Esophagus muscularis mucosa (tissue), 4 donors: ENCODE measurements around the gene NEK9. TPM values are rescaled to one million over a fixed set of nuclear protein-coding genes. Genes with fewer than 3 reads are reported as not detected.
A peak's percentile ranks its signal among the peaks of the same experiment; 100 is the strongest.
"Not testable (repeated sequence)": the region's sequence is repeated elsewhere in the genome, so short reads cannot be mapped to it uniquely, and the experiment has no call there.

Experiments
- DNase-seq: peaks from one replicate; pipeline ENCODE4 v3.0.0-alpha.2; 2017; ENCODE audit errors: extremely low spot score
- H3K27ac ChIP-seq, 4 donors: fragments of 200-600 bp; sonication (generic); replicated peaks in 1 of 4; 1 replicate in 3 of 4; 2 replicates in 1 of 4; pipeline ENCODE4 v1.5.1; 2016 to 2019; ENCODE audit warnings: mild to moderate bottlenecking in 1 of 4
- H3K27me3 ChIP-seq, 4 donors: fragments of 200-600 bp; sonication (generic); one replicate each; pipeline versions ENCODE4 v1.5.1 to v1.6.0; 2016 to 2019
- H3K36me3 ChIP-seq, 4 donors: fragments of 200-600 bp; sonication (generic); one replicate each; pipeline ENCODE4 v1.5.1; 2016 to 2019
- H3K4me1 ChIP-seq, 4 donors: fragments of 200-600 bp; sonication (generic); one replicate each; pipeline ENCODE4 v1.5.1; 2016 to 2019
- H3K4me3 ChIP-seq, 4 donors: fragments of 200-600 bp; sonication (generic); 1 replicate in 2 of 4; 2 replicates in 2 of 4; pipeline ENCODE4 v1.5.1; 2016 to 2019; ENCODE audit warnings: mild to moderate bottlenecking in 4 of 4, moderate library complexity in 1 of 4
- H3K9me3 ChIP-seq, 4 donors: fragments of 200-600 bp; sonication (generic); 1 replicate in 3 of 4; 2 replicates in 1 of 4; pipeline ENCODE4 v1.5.1; 2016 to 2019
- CTCF ChIP-seq, 3 experiments: fragments of 200-600 bp in 2 of 3; fragments of 450-650 bp in 1 of 3; sonication (generic) in 2 of 3; IDR thresholded peaks; one replicate each; pipeline ENCODE4 v1.5.1; 2017 to 2019; ENCODE audit warnings: antibody characterized with exemption in 3 of 3, mild to moderate bottlenecking in 2 of 3, moderate library complexity in 1 of 3
- EP300 ChIP-seq: sonication (generic); formaldehyde crosslinking; IDR thresholded peaks from one replicate; pipeline ENCODE4 v1.6.1; 2017; ENCODE audit warnings: antibody characterized with exemption
- POLR2A ChIP-seq: fragments of 450-650 bp; IDR thresholded peaks from one replicate; pipeline ENCODE4 v1.6.1; 2017; ENCODE audit warnings: antibody characterized with exemption, moderate library complexity, mild to moderate bottlenecking, low read depth
- POLR2AphosphoS5 ChIP-seq, 2 donors: sonication (generic); formaldehyde crosslinking; IDR thresholded peaks; one replicate each; pipeline ENCODE4 v1.6.1; 2017; ENCODE audit warnings: antibody characterized with exemption in 2 of 2
- WGBS: methylation state at CpG from one replicate; pipeline ENCODE4 v1.1.5; 2018; 5-methylcytosine and 5-hydroxymethylcytosine counted together
- intact Hi-C: fragments of 100-400 bp; cut with DNase I; formaldehyde crosslinking; loops from one replicate; pipeline ENCODE4 v1.15.1; 2023
- total RNA-seq, 4 donors: library from RNA; depleted of rRNA; stranded (reverse); fragments of >200 nt; gene quantifications; one replicate each; pipeline versions ENCODE4 v1.1.0 to v1.2.1, GENCODE V29; 2016

NEK9 gene
- total RNA-seq, 4 donors from 2014 or later: 52.3 to 111 (median 79.0) TPM

DNA sequence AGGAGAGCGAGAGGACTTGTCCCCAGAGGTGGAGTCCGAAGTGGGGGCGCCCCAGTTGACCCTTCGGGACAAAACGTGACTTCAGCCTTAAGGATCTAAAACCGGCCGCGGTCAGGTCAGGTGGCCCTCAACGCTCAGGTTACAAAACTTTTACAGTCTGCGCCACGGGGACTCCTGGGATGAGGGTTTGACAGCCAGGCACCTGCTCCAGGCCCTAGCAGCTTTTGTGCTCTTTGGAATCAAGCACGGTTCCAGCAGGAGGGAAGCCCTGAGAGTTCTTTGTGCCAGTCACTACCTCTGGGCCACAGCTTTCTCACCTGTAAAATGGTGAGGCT, 57.1 kb downstream of the NEK9 start:
- no peak for TF ChIP-seq POLR2A
- no peak for TF ChIP-seq POLR2AphosphoS5 (IDR thresholded peaks at IDR 0.05)
- TF ChIP-seq EP300: no peak
- no peak for TF ChIP-seq CTCF (IDR thresholded peaks at IDR 0.05)
- H3K36me3 ChIP-seq: no peaks in the 10 kb centered on the region
- WGBS: 19% methylated on average over 3 of the region's 12 CpGs
- H3K9me3 ChIP-seq: no peaks in the 10 kb centered on the region
- peaks cover 22 to 54% (median 38%) of the 10 kb centered on the region in 4 donors for H3K4me1 ChIP-seq
- intact Hi-C loops: no loop called here
- DNase-seq: no peak
- H3K4me3 ChIP-seq: peak overlapping the region; percentile 58 to 63 (median 60)
- H3K27ac ChIP-seq: peak overlapping the region; percentile 86 to 94 (median 90)
- H3K27me3 ChIP-seq: no peaks in the 10 kb centered on the region

DNA sequence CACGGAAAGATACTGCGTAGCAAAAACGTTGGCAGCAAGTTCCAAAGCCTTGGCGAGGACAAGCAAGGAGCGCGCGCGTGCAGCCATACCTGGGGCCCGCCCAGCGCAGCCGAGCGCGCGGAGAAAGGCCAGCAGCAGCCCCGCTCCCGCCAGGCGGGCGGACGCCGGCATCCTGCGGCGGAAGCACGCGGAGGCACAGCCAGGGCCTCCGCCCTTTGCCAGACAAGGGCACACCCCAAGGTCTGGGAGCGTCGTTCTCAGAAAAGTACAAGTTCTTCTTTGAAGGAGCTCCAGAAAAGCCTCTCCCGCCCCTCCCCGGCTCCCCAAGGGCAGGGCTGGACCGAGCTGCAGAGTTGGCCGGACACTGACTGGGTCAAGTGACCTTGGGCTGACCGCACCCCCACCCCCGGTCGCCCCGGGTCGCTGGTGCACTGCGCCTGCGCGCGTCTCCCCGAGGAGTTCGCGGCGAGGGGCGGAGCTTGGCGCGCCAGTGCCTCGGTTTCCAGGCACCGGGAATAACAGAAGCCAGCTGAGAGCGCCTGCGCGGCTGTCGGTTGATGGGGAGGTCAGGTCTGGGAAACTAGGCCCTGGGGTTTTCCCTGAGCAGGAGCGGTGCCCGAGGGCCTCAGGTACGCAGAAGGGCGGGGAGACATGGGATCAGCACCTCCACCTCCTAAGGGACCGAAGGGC, 57.6 kb downstream of the NEK9 start, which contains the start of gene ZC2HC1C:
Gene ZC2HC1C (plus strand): TSS at position 521 of the 690 bp plus-strand sequence. CDS start 933 bp downstream, outside the sequence.
- Histone ChIP-seq H3K27ac (peak within 1 kb of the TSS; percentile 86 to 94 (median 90)), H3K27me3 (no peaks in the 10 kb centered on the region), H3K36me3 (no peaks in the 10 kb centered on the region), H3K4me1 (peaks cover 24 to 59% (median 41%) of the 10 kb centered on the region in 4 donors), H3K4me3 (peak within 1 kb of the TSS; percentile 58 to 63 (median 60)), H3K9me3 (no peaks in the 10 kb centered on the region)
- under 1% methylated on average over 35 of the region's 58 CpGs for WGBS
- DNase-seq: peak; percentile 98
- no peak for TF ChIP-seq EP300
- peak; percentile 83 to 96 for TF ChIP-seq POLR2AphosphoS5 (IDR thresholded peaks at IDR 0.05)
- TF ChIP-seq POLR2A: peak; percentile 29
- peak in 1 of 3 experiments; percentile 14 for TF ChIP-seq CTCF (IDR thresholded peaks at IDR 0.05)
- intact Hi-C loops: no loop called here

- peaks cover 27 to 58% (median 45%) of the 10 kb centered on the region in 4 donors for H3K4me1 ChIP-seq
- H3K36me3 ChIP-seq: no peaks in the 10 kb centered on the region
- intact Hi-C loops: no loop called here
- H3K27ac ChIP-seq: peak overlapping the region; percentile 86 to 94 (median 90)
- DNase-seq: no peak
- WGBS: 11% methylated on average over 15 of the region's 15 CpGs
- peak overlapping the region; percentile 58 to 63 (median 60) for H3K4me3 ChIP-seq
- no peaks in the 10 kb centered on the region for H3K27me3 ChIP-seq
- no peak for TF ChIP-seq POLR2A
- TF ChIP-seq CTCF (IDR thresholded peaks at IDR 0.05): no peak
- no peak for TF ChIP-seq EP300
- no peak for TF ChIP-seq POLR2AphosphoS5 (IDR thresholded peaks at IDR 0.05)
- H3K9me3 ChIP-seq: no peaks in the 10 kb centered on the region
Observed at GRCh38 chr14:75068294-75069120, 58.3 kb downstream of the NEK9 start.

- Histone ChIP-seq H3K4me3 (peak overlapping the region; percentile 58 to 63 (median 60)), H3K27ac (peak overlapping the region; percentile 86 to 94 (median 90)), H3K4me1 (peaks cover 33 to 58% (median 50%) of the 10 kb centered on the region in 4 donors)
- WGBS: 90% methylated on average over 4 of the region's 4 CpGs
- H3K9me3 ChIP-seq, H3K36me3 ChIP-seq, DNase-seq, intact Hi-C loops, H3K27me3 ChIP-seq: not testable (repeated sequence)
Observed at GRCh38 chr14:75067765-75068164, 59.1 kb downstream of the NEK9 start.

DNA sequence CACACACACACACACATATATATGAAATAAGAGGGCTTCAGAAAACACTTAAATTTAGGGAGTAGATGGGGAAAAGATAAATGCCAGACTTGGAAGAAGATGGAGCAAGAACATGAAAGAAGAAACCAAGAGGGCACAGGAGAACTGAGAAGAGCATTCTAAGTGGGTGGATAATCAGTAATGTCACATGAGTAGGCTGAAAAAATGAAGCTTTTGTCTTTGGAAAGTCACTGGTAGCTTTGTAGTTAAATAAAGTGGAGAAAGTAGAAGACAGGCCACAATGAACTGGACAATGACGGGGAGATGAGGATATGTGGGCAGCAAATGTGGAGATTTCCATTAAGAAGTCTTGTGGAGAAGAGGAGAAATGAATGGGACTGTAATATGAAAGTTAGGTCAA, 59.6 kb downstream of the NEK9 start:
- peak overlapping the region in 3 of 4 donors; percentile 86 to 94 (median 91) for H3K27ac ChIP-seq
- no peaks in the 10 kb centered on the region for H3K27me3 ChIP-seq

More for the DNA sequence above, 59.6 kb downstream of the NEK9 start:
- no peaks in the 10 kb centered on the region for H3K36me3 ChIP-seq
- intact Hi-C loops: no loop called here
- H3K4me1 ChIP-seq: peaks cover 33 to 61% (median 50%) of the 10 kb centered on the region in 4 donors
- H3K4me3 ChIP-seq: no peak overlapping the region
- TF ChIP-seq CTCF (IDR thresholded peaks at IDR 0.05) (no peak), POLR2A (no peak), EP300 (no peak), POLR2AphosphoS5 (IDR thresholded peaks at IDR 0.05) (no peak)
- WGBS: 89% methylated on average over 1 of the region's 1 CpG
- DNase-seq: no peak
- no peaks in the 10 kb centered on the region for H3K9me3 ChIP-seq
